ENCODE results near the gene TCP11L1. TPM values are rescaled to one million over a fixed set of nuclear protein-coding genes. Genes with fewer than 3 reads are reported as not detected.

The TCP11L1 gene, protein sequence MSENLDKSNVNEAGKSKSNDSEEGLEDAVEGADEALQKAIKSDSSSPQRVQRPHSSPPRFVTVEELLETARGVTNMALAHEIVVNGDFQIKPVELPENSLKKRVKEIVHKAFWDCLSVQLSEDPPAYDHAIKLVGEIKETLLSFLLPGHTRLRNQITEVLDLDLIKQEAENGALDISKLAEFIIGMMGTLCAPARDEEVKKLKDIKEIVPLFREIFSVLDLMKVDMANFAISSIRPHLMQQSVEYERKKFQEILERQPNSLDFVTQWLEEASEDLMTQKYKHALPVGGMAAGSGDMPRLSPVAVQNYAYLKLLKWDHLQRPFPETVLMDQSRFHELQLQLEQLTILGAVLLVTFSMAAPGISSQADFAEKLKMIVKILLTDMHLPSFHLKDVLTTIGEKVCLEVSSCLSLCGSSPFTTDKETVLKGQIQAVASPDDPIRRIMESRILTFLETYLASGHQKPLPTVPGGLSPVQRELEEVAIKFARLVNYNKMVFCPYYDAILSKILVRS
- total RNA-seq (1 to 10 TPM; 5.0 to 9.2 (median 6.5) TPM), polyA plus RNA-seq (1 to 10 TPM; 2.8 to 3.9 TPM)
- long read RNA-seq, donor 1, partial matches to known transcripts = 0 of 2 reads
- long read RNA-seq, donor 1, other reads (novel, unspliced or antisense) = 1 of 2 reads
- long read RNA-seq, donor 2, partial matches to known transcripts = 0 of 4 reads
- long read RNA-seq, donor 2, other reads (novel, unspliced or antisense) = 1 of 4 reads
- long read RNA-seq, donor 3, partial matches to known transcripts = 0 of 4 reads
- long read RNA-seq, donor 3, other reads (novel, unspliced or antisense) = 0 of 4 reads

DNA sequence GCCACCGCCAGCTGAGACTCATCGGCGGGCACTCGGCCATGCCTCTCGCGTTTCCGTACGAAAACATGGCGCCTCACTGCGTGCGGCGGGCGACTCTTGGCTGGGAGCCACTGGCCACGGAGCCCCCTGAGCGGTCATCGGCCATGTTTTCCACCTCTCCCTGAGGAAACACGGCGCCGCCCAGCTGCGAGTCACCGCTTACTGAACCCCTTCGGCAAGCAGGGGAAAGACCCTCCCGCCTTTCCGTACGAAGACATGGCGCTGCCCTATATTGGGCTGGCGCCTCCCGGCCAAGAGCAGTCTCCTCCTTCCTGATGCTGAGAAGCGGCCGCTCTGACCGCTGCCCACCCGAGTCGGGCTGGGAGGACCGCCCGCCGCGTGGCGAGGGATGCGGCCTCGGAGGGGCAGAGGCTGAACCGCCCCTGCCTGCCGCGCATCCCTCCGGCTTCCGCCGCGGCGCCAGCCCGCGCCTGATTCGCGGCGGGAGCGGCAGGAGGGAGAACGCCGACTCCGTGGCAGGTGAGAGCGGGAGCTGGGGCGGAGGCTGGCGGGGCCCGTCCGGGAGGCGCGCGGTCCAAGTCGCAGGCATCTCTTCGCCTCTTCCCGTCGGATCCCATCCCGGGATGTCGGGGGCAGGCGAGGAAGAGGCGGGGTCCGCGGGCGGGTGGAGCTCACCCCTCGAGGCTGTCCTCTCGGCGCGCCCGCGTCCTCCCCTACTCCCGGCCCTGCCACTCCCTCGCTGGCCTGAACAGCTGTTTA, at the start of gene TCP11L1:
TCP11L1 (plus strand) TSS at position 299 of the 759 bp plus-strand sequence. CDS start 4,202 bp downstream, outside the sequence.
- DNase-seq (peak; percentile 93 to 96), ATAC-seq (peak; percentile 91 to 98 (median 94))
- H3K27me3 ChIP-seq = no peaks in the 10 kb centered on the region
- TF ChIP-seq, protein P1, sequence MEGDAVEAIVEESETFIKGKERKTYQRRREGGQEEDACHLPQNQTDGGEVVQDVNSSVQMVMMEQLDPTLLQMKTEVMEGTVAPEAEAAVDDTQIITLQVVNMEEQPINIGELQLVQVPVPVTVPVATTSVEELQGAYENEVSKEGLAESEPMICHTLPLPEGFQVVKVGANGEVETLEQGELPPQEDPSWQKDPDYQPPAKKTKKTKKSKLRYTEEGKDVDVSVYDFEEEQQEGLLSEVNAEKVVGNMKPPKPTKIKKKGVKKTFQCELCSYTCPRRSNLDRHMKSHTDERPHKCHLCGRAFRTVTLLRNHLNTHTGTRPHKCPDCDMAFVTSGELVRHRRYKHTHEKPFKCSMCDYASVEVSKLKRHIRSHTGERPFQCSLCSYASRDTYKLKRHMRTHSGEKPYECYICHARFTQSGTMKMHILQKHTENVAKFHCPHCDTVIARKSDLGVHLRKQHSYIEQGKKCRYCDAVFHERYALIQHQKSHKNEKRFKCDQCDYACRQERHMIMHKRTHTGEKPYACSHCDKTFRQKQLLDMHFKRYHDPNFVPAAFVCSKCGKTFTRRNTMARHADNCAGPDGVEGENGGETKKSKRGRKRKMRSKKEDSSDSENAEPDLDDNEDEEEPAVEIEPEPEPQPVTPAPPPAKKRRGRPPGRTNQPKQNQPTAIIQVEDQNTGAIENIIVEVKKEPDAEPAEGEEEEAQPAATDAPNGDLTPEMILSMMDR (IDR thresholded peaks at IDR 0.05) = peak in 2 of 9 donors; percentile 3 to 19
- intact Hi-C loops (cut with DNase I) = loop anchor here in 3 of 10 donors (5.0 to 10.0 kb wide), 2 partner anchors 145 to 147 kb away; partner anchors contain the start of gene QSER1 (in 3 of the 3)
- 0 to 1% methylated on average over 72 to 84 of the region's 84 CpGs for WGBS, 2 donors
- H3K4me1 ChIP-seq = peaks cover 0 to 18% (median 12%) of the 10 kb centered on the region in 9 donors
- peak within 1 kb of the TSS; percentile 56 to 97 (median 80) for H3K4me3 ChIP-seq
- H3K36me3 ChIP-seq = peaks cover 0 to 10% (median 0%) of the 10 kb centered on the region in 9 donors
- no peaks in the 10 kb centered on the region for H3K9me3 ChIP-seq
- H3K27ac ChIP-seq = peak within 1 kb of the TSS; percentile 83 to 100 (median 98)

DNA sequence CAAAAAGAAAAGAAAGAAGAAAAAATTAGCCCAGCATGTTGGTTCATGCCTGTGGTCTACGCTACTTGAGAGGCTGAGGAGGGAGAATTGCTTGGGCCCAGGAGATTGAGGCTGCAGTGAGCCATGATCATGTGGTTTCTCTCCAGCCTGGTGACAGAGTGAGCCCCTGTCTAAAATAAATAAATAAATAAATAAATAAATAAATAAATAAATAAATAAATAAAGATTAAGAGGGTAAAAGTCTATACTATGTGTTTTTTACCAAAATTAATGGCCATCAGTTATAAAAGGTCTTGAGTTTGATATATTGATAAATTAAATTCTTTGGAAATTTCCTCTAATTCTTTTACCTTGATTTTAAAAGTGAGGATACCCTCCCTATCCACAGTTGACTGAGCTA, 48.9 kb upstream of the TCP11L1 start:
- DNase-seq (no peak), ATAC-seq (no peak)
- Histone ChIP-seq H3K4me3 (no peak overlapping the region), H3K27me3 (no peaks in the 10 kb centered on the region), H3K36me3 (no peaks in the 10 kb centered on the region), H3K4me1 (no peaks in the 10 kb centered on the region), H3K27ac (no peak overlapping the region), H3K9me3 (peaks cover 0 to 27% (median 15%) of the 10 kb centered on the region in 11 donors)
- TF ChIP-seq, protein P1 (IDR thresholded peaks at IDR 0.05) = no peak
- 0 to 50% methylated on average over 1 of the region's 1 CpG for WGBS, 2 donors
- intact Hi-C loops (cut with DNase I) = no loop called here

DNA sequence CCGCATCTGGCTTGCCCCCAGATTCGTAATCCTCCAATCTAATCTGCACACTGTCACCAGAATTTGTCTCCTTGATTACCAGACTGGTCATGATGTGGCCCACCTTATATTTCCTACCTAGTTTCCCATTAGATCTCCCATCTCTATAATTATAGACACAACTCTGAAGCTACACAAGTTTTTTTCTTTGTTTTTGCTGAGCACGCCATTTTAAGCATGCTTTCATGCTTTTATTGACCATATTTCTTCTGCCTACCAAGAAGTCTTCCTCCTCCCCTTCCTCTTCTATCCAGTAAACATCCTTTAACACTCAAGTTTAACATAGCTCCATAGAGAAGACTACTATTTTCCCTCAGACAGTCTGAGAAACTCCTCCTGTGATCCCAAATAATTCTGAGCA, 47.9 kb upstream of the TCP11L1 start:
- WGBS, 2 donors = 87 to 97% methylated on average over 3 of the region's 3 CpGs
- Histone ChIP-seq H3K4me3 (no peak overlapping the region), H3K27ac (no peak overlapping the region), H3K27me3 (no peaks in the 10 kb centered on the region), H3K4me1 (no peaks in the 10 kb centered on the region), H3K36me3 (no peaks in the 10 kb centered on the region), H3K9me3 (peaks cover 0 to 27% (median 15%) of the 10 kb centered on the region in 11 donors)
- TF ChIP-seq, protein P1 (IDR thresholded peaks at IDR 0.05) = no peak
- intact Hi-C loops (cut with DNase I) = no loop called here
- DNase-seq = no peak
- ATAC-seq = no peak

DNA sequence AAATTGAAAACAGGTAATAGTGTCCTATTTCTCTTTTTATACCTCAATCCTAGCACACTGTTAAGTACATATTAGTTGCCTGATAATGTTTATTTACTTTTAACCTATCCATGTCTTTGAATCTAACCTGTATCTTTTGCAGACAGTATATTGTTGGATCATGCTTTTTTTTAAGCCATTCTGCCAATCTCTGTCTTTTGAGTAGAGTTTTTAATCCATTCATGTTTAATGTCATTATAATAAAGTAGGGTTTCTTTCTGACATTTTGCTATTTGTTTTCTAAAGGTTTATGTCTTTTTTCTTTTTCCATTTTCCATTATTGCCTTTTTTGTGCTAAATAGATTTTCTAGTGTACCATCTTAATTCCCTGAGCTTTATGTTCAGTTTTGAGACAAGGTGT, 47.5 kb upstream of the TCP11L1 start:
- no peak for DNase-seq
- H3K27me3 ChIP-seq = no peaks in the 10 kb centered on the region
- ATAC-seq = no peak
- H3K27ac ChIP-seq = no peak overlapping the region
- peaks cover 0 to 27% (median 15%) of the 10 kb centered on the region in 11 donors for H3K9me3 ChIP-seq
- H3K4me1 ChIP-seq = no peaks in the 10 kb centered on the region
- TF ChIP-seq, protein P1 (IDR thresholded peaks at IDR 0.05) = no peak
- intact Hi-C loops (cut with DNase I) = no loop called here
- H3K36me3 ChIP-seq = no peaks in the 10 kb centered on the region
- no peak overlapping the region for H3K4me3 ChIP-seq
